Activated CD4-positive, alpha-beta T cell treated with anti-CD3 and anti-CD28 coated beads, Interleukin-2, amount 10 ng/mL, durations not matched to agents 24 days and 14 days (primary cell): Measurements from ENCODE around the gene CD72. TPM values are rescaled to one million over a fixed set of nuclear protein-coding genes. Genes with fewer than 3 reads are reported as not detected.
A peak's percentile ranks its signal among the peaks of the same experiment; 100 is the strongest.
"Not testable (repeated sequence)": the region's sequence is repeated elsewhere in the genome, so short reads cannot be mapped to it uniquely, and the experiment has no call there.

Experiments used
- DNase-seq: peaks from one replicate; pipeline ENCODE4 v3.0.0; 2022
- H3K27ac Mint-ChIP-seq: one replicate; pipeline ENCODE4 v1.8.0; 2022; ENCODE audit warnings: mild to moderate bottlenecking, mixed read lengths
- H3K27me3 Mint-ChIP-seq: one replicate; pipeline ENCODE4 v1.8.0; 2022; ENCODE audit warnings: mixed read lengths
- H3K36me3 Mint-ChIP-seq: one replicate; pipeline ENCODE4 v1.8.0; 2022; ENCODE audit warnings: low read depth, mild to moderate bottlenecking, mixed read lengths
- H3K4me1 Mint-ChIP-seq: one replicate; pipeline ENCODE4 v1.8.0; 2021; ENCODE audit warnings: mixed read lengths
- H3K4me3 Mint-ChIP-seq: one replicate; pipeline ENCODE4 v1.8.0; 2022; ENCODE audit warnings: mild to moderate bottlenecking, moderate library complexity, mixed read lengths
- H3K9me3 Mint-ChIP-seq: one replicate; pipeline ENCODE4 v1.8.0; 2021; ENCODE audit warnings: mixed read lengths
- intact Hi-C: fragments of 100-400 bp; cut with micrococcal nuclease; formaldehyde crosslinking; loops from one replicate; pipeline ENCODE4 v1.15.1; 2023
- total RNA-seq: library from RNA; stranded (reverse); gene quantifications from 2 replicates; pipeline ENCODE4 v1.2.3, GENCODE V29; 2022

The CD72 gene
- total RNA-seq, 1 donor from 2014 or later, result 9.0 TPM

GRCh38 chr9:35657546-35658136 lies 39.4 kb upstream of the CD72 start, which contains the start of gene RMRP:
Gene RMRP (minus strand): TSS chr9:35658019.
- peaks cover 34% of the 10 kb centered on the region for H3K36me3 Mint-ChIP-seq
- DNase-seq, result peak; percentile 96
- H3K4me1 Mint-ChIP-seq, result peaks cover 58% of the 10 kb centered on the region
- intact Hi-C loops, result loop anchor here (1.0 to 5.0 kb wide), 5 partner anchors 10 to 155 kb away; partner anchors contain the start of genes CREB3, SPAG8, TESK1 and TLN1
- peak within 1 kb of the TSS; percentile 92 for H3K4me3 Mint-ChIP-seq
- H3K27me3 Mint-ChIP-seq, result peaks cover 7% of the 10 kb centered on the region
- H3K27ac Mint-ChIP-seq, result peak within 1 kb of the TSS; percentile 99
- H3K9me3 Mint-ChIP-seq, result peaks cover 4% of the 10 kb centered on the region

GRCh38 chr9:35656831-35657545 lies 38.8 kb upstream of the CD72 start:
- Mint-ChIP-seq H3K27me3 (peaks cover 7% of the 10 kb centered on the region), H3K4me3 (peak overlapping the region; percentile 92), H3K4me1 (peaks cover 55% of the 10 kb centered on the region), H3K9me3 (peaks cover 4% of the 10 kb centered on the region), H3K36me3 (peaks cover 30% of the 10 kb centered on the region), H3K27ac (peak overlapping the region; percentile 99)
- intact Hi-C loops, result loop anchor here (1.0 to 5.0 kb wide), 3 partner anchors 10 to 155 kb away; partner anchors contain the start of genes SPAG8 and TESK1
- DNase-seq, result no peak

GRCh38 chr9:35656348-35656747 lies 38.1 kb upstream of the CD72 start:
- peak overlapping the region; percentile 92 for H3K4me3 Mint-ChIP-seq

GRCh38 chr9:35653611-35654010 lies 35.4 kb upstream of the CD72 start:
- H3K27ac Mint-ChIP-seq, result no peak overlapping the region
- peaks cover 46% of the 10 kb centered on the region for H3K4me1 Mint-ChIP-seq
- peaks cover 7% of the 10 kb centered on the region for H3K27me3 Mint-ChIP-seq
- H3K9me3 Mint-ChIP-seq, result peaks cover 4% of the 10 kb centered on the region
- intact Hi-C loops, result no loop called here
- no peak overlapping the region for H3K4me3 Mint-ChIP-seq
- H3K36me3 Mint-ChIP-seq, result peaks cover 10% of the 10 kb centered on the region
- no peak for DNase-seq

More at GRCh38 chr9:35656348-35656747, 38.1 kb upstream of the CD72 start:
- DNase-seq, result no peak
- H3K9me3 Mint-ChIP-seq, result peaks cover 4% of the 10 kb centered on the region
- intact Hi-C loops, result loop anchor here (2.0 to 5.0 kb wide), 2 partner anchors 52 to 156 kb away; partner anchors contain the start of genes SPAG8 and TESK1
- H3K4me1 Mint-ChIP-seq, result peaks cover 57% of the 10 kb centered on the region
- peaks cover 25% of the 10 kb centered on the region for H3K36me3 Mint-ChIP-seq
- H3K27me3 Mint-ChIP-seq, result peaks cover 7% of the 10 kb centered on the region
- peak overlapping the region; percentile 99 for H3K27ac Mint-ChIP-seq

GRCh38 chr9:35652829-35653209 lies 34.6 kb upstream of the CD72 start:
- H3K36me3 Mint-ChIP-seq, result peaks cover 13% of the 10 kb centered on the region
- H3K4me1 Mint-ChIP-seq, result peaks cover 52% of the 10 kb centered on the region
- peaks cover 2% of the 10 kb centered on the region for H3K9me3 Mint-ChIP-seq
- peaks cover 5% of the 10 kb centered on the region for H3K27me3 Mint-ChIP-seq
- intact Hi-C loops, result no loop called here
- DNase-seq, result no peak
- no peak overlapping the region for H3K4me3 Mint-ChIP-seq
- H3K27ac Mint-ChIP-seq, result peak overlapping the region; percentile 45

- Mint-ChIP-seq H3K27ac (peak overlapping the region; percentile 51), H3K27me3 (peaks cover 3% of the 10 kb centered on the region), H3K4me3 (peak overlapping the region; percentile 56), H3K9me3 (no peaks in the 10 kb centered on the region), H3K36me3 (peaks cover 14% of the 10 kb centered on the region), H3K4me1 (peaks cover 52% of the 10 kb centered on the region)
- DNase-seq, result no peak
- intact Hi-C loops, result no loop called here
Measured at GRCh38 chr9:35651956-35652828, 34.0 kb upstream of the CD72 start.

GRCh38 chr9:35650341-35651158 lies 32.3 kb upstream of the CD72 start, which contains the start of gene SIT1:
Gene SIT1 (minus strand): TSS chr9:35650931. CDS start chr9:35650853, 78 bp downstream.
- intact Hi-C loops, result no loop called here

GRCh38 chr9:35649431-35650340 lies 31.5 kb upstream of the CD72 start:
- intact Hi-C loops, result loop anchor here (5.0 kb wide), 1 partner anchor 537 kb away; no protein-coding TSS in a partner anchor
- Mint-ChIP-seq H3K9me3 (no peaks in the 10 kb centered on the region), H3K36me3 (peaks cover 14% of the 10 kb centered on the region), H3K4me1 (peaks cover 44% of the 10 kb centered on the region), H3K27ac (peak overlapping the region; percentile 96), H3K27me3 (no peaks in the 10 kb centered on the region), H3K4me3 (peak overlapping the region; percentile 92)
- DNase-seq, result peak; percentile 84

More at GRCh38 chr9:35650341-35651158, 32.3 kb upstream of the CD72 start, which contains the start of gene SIT1:
- no peaks in the 10 kb centered on the region for H3K9me3 Mint-ChIP-seq
- H3K27ac Mint-ChIP-seq, result peak within 1 kb of the TSS; percentile 96
- H3K27me3 Mint-ChIP-seq, result no peaks in the 10 kb centered on the region
- peak within 1 kb of the TSS; percentile 92 for H3K4me3 Mint-ChIP-seq
- peak; percentile 81 for DNase-seq
- H3K4me1 Mint-ChIP-seq, result peaks cover 43% of the 10 kb centered on the region
- peaks cover 14% of the 10 kb centered on the region for H3K36me3 Mint-ChIP-seq

- Mint-ChIP-seq H3K9me3 (no peaks in the 10 kb centered on the region), H3K36me3 (peaks cover 24% of the 10 kb centered on the region), H3K4me1 (peaks cover 41% of the 10 kb centered on the region), H3K27ac (peak overlapping the region; percentile 96), H3K4me3 (peak overlapping the region; percentile 92), H3K27me3 (no peaks in the 10 kb centered on the region)
- intact Hi-C loops, result loop anchor here (1.0 to 5.0 kb wide), 6 partner anchors 11 to 534 kb away; partner anchors contain the start of genes CREB3, TLN1 and TPM2
- peak; percentile 98 for DNase-seq
Measured at GRCh38 chr9:35646533-35647265, 28.5 kb upstream of the CD72 start.

GRCh38 chr9:35646153-35646532 lies 27.9 kb upstream of the CD72 start:
- peak overlapping the region; percentile 96 for H3K27ac Mint-ChIP-seq
- H3K4me3 Mint-ChIP-seq, result peak overlapping the region; percentile 92
- H3K4me1 Mint-ChIP-seq, result peaks cover 36% of the 10 kb centered on the region
- H3K36me3 Mint-ChIP-seq, result peaks cover 29% of the 10 kb centered on the region
- no peaks in the 10 kb centered on the region for H3K27me3 Mint-ChIP-seq
- intact Hi-C loops, result loop anchor here (1.0 to 5.0 kb wide), 5 partner anchors 27 to 534 kb away; partner anchors contain the start of genes CREB3, TLN1 and TPM2
- no peaks in the 10 kb centered on the region for H3K9me3 Mint-ChIP-seq
- DNase-seq, result no peak

GRCh38 chr9:35645736-35646135 lies 27.5 kb upstream of the CD72 start:
- H3K27me3 Mint-ChIP-seq, H3K9me3 Mint-ChIP-seq, DNase-seq: not testable (repeated sequence)
- Mint-ChIP-seq H3K36me3 (peaks cover 33% of the 10 kb centered on the region), H3K4me3 (peak overlapping the region; percentile 92), H3K4me1 (peaks cover 33% of the 10 kb centered on the region), H3K27ac (peak overlapping the region; percentile 96)
- intact Hi-C loops, result loop anchor here (1.0 to 5.0 kb wide), 5 partner anchors 26 to 533 kb away; partner anchors contain the start of genes CREB3, TLN1 and TPM2
